Lower leg skin (tissue), 4 donors: ENCODE results near the gene LMX1A. TPM values are rescaled to one million over a fixed set of nuclear protein-coding genes. Genes with fewer than 3 reads are reported as not detected.
A peak's percentile ranks its signal among the peaks of the same experiment; 100 is the strongest.

Experiments used
- DNase-seq, 2 donors: peaks; one replicate each; pipeline ENCODE4 v3.0.0-alpha.2; 2019; ENCODE audit warnings: low spot score in 2 of 2
- H3K4me3 ChIP-seq: fragments of 200-600 bp; sonication (generic); 2 replicates; pipeline ENCODE4 v1.5.1; 2017; ENCODE audit warnings: mild to moderate bottlenecking, low read depth; ENCODE audit not compliant: poor library complexity, severe bottlenecking
- CTCF ChIP-seq, 3 donors: fragments of 450-650 bp; IDR thresholded peaks; one replicate each; pipeline ENCODE4 v1.5.1; 2016; ENCODE audit warnings: antibody characterized with exemption in 3 of 3, mild to moderate bottlenecking in 3 of 3, moderate library complexity in 2 of 3
- POLR2A ChIP-seq, 2 donors: fragments of 450-650 bp; IDR thresholded peaks; one replicate each; pipeline ENCODE4 v1.6.1; 2016 to 2017; ENCODE audit warnings: antibody characterized with exemption in 2 of 2, mild to moderate bottlenecking in 1 of 2, moderate library complexity in 1 of 2
- WGBS, 2 donors: methylation state at CpG; one replicate each; pipeline ENCODE4 v1.1.5; 2018; 5-methylcytosine and 5-hydroxymethylcytosine counted together
- intact Hi-C: fragments of 100-400 bp; cut with DNase I; formaldehyde crosslinking; loops from one replicate; pipeline ENCODE4 v1.15.0; 2023; ENCODE audit warnings: low total_unique reads
- total RNA-seq, 4 donors: library from RNA; depleted of rRNA; stranded (reverse); fragments of >200 nt; gene quantifications; one replicate each; pipeline ENCODE4 v1.1.0, GENCODE V29; 2016

LMX1A gene
- total RNA-seq, result under 1 TPM in 1 of 4 donors, not detected in 3; 0.29 TPM

GRCh38 chr1:165355977-165356811, at the start of gene LMX1A:
LMX1A (minus strand) TSS chr1:165356715; CDS start chr1:165355559, 1,156 bp downstream.
- peak in 1 of 2 donors; percentile 91 for DNase-seq
- TF ChIP-seq CTCF (IDR thresholded peaks at IDR 0.05), result no peak
- no peak for TF ChIP-seq POLR2A (IDR thresholded peaks at IDR 0.05)
- H3K4me3 ChIP-seq, result peak within 1 kb of the TSS; percentile 3
- intact Hi-C loops, result no loop called here
- 1 to 5% methylated on average over 23 to 64 of the region's 88 CpGs for WGBS, 2 donors

GRCh38 chr1:165403835-165404482, 47.4 kb upstream of the LMX1A start:
- 45 to 61% methylated on average over 3 of the region's 3 CpGs for WGBS, 2 donors
- no peak for DNase-seq
- TF ChIP-seq CTCF (IDR thresholded peaks at IDR 0.05) (no peak), POLR2A (IDR thresholded peaks at IDR 0.05) (no peak)
- H3K4me3 ChIP-seq, result no peak overlapping the region
- intact Hi-C loops, result loop anchor here (10.0 kb wide), 1 partner anchor 511 kb away; no protein-coding TSS in a partner anchor

GRCh38 chr1:165402517-165403111, 46.1 kb upstream of the LMX1A start:
- DNase-seq, result no peak
- intact Hi-C loops, result loop anchor here (10.0 kb wide), 1 partner anchor 512 kb away; no protein-coding TSS in a partner anchor
- H3K4me3 ChIP-seq, result no peak overlapping the region
- WGBS, 2 donors, result 90 to 94% methylated on average over 4 of the region's 4 CpGs
- TF ChIP-seq POLR2A (IDR thresholded peaks at IDR 0.05) (no peak), CTCF (IDR thresholded peaks at IDR 0.05) (no peak)

GRCh38 chr1:165397944-165398343, 41.4 kb upstream of the LMX1A start:
- peak in 1 of 2 donors; percentile 45 for DNase-seq
- WGBS, 2 donors, result 35 to 39% methylated on average over 4 of the region's 4 CpGs
- intact Hi-C loops, result loop anchor here (5.0 to 10.0 kb wide), 2 partner anchors 57 to 194 kb away; no protein-coding TSS in a partner anchor
- H3K4me3 ChIP-seq, result no peak overlapping the region
- TF ChIP-seq CTCF (IDR thresholded peaks at IDR 0.05), result no peak
- TF ChIP-seq POLR2A (IDR thresholded peaks at IDR 0.05), result no peak

GRCh38 chr1:165395901-165396300, 39.4 kb upstream of the LMX1A start:
- no peak for DNase-seq
- TF ChIP-seq CTCF (IDR thresholded peaks at IDR 0.05), result no peak
- no peak for TF ChIP-seq POLR2A (IDR thresholded peaks at IDR 0.05)
- WGBS, 2 donors, result 85 to 92% methylated on average over 4 of the region's 4 CpGs
- intact Hi-C loops, result loop anchor here (5.0 to 10.0 kb wide), 2 partner anchors 59 to 196 kb away; no protein-coding TSS in a partner anchor
- no peak overlapping the region for H3K4me3 ChIP-seq
